HG03442 (cell line): ENCODE results near the gene METTL26.

ENCODE experiments used
- ATAC-seq: cut with Tn5 transposase; IDR thresholded peaks from one replicate; pipeline ENCODE4 v1.9.1; 2021; ENCODE audit warnings: mild to moderate bottlenecking, moderate library complexity; ENCODE audit not compliant: unreplicated experiment

The METTL26 gene

DNA sequence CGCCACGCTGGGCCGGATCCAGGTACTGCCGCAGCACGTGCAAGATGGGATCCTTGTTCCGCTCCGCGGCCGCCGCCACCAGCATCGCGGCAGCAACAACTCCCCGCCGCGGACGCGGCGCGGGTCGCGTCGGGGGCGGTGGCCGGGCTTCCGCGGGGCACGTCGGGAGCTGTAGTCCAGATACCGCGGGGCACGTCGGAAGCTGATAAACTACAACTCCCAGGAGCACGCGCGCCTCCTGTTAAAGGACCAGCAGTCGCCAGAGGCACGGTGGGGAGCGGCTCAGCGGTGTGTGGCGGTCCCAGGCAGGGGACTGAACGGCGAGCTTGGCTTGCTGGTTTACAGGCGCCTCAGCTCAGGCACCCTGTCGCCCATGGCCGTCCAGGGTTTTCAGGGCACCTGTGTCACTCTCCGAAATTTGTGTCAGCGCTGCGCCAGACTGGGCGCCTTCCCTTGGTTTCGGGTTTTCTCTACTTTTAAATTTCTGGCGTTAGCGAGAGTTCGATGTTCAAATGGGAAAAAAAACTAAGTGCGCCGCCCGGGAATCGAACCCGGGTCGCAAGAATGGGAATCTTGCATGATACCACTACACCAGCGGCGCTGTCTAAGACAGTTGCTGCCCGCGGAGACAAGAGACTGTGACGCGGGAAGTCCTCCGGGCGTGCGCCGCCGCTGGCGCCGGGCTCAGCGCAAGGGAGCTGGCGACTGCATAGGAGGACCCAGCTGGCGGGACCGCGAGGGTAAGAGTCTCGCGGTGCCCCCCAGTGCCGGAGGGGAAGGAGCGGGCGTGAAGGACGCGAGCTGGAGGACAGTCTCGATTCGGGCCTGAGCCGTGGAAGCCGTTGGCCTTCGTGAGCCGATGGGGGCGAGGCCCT lies at the start of gene METTL26:
Gene METTL26, minus strand, starts transcription at position 100 of the 875 bp plus-strand sequence. Its CDS starts 15 bp downstream, at position 85.
- ATAC-seq: peak; percentile 63

DNA sequence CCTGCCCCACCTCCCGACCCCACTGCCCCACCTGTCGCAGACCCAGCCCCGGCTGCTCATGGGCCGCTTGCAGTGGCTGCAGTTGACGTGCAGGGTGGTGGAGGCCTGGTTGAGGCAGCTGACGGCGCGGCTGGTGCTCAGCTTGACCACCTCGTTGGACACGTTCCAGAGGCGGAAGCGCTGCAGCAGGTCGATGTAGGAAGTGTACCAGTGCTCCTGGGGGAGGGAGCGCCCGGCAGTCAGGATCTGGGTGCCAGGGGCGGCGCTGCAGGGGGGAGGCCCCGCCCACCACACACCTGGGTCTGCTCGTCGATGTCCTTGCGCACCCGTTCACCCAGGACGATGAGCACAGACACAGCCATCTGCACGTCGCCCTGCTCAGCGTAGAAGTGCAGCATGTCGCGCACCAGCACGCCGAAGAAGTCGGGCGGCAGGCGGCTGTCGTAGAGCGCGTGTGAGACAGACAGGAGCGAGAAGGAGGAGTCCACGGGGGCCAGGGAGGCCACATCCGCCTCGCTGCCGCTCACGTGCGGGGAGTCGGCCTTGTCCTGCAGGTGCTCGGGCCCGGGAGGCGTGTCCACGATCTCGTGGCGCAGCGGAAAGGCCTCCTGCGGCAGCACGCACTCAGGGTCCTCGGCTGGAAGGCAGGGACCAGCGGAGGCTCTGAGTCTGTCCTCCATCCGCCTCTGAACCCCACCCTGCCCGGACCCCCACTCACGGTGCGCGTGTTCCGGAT lies 49.0 kb upstream of the METTL26 start:
- no peak for ATAC-seq

DNA sequence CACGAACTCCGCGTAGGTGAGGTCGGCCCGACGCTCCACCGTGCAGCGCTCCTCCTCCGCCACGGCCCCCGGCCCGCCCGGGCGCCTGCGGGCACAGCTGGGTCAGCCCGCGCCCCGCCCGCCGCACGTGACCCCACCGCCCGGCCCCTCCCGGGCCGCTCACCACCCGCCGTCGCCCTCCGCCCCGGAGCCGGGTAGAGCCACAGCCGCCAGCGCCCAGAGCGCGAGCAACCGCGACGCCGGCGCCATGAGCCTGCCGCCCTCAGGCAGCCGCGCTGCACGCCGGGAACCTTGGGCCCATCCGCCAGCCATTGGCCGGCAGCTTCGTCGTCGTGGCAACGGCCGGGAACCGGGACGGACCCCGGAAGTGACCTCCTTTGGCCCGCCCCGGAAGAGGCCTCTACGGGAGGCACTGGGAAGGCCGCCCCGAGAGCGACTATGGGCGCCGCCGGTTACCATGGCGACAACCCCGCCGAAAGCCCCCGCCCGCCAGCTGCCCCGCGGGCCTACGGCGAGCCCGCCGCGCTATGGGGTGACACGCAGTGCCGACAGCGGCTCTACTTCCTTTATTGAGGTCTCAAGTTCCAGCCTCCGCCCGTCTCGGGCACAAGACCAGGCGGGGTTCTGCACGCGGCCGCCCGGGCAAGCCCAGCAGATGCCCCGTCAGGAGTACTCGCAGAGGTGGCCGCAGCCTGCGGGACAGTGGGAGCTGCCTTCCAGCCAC lies 48.1 kb upstream of the METTL26 start, which contains the start of gene JMJD8:
Gene JMJD8, minus strand, starts transcription at position 264 of the 724 bp plus-strand sequence. Its CDS starts 15 bp downstream, at position 249.
- ATAC-seq: peak; percentile 56

DNA sequence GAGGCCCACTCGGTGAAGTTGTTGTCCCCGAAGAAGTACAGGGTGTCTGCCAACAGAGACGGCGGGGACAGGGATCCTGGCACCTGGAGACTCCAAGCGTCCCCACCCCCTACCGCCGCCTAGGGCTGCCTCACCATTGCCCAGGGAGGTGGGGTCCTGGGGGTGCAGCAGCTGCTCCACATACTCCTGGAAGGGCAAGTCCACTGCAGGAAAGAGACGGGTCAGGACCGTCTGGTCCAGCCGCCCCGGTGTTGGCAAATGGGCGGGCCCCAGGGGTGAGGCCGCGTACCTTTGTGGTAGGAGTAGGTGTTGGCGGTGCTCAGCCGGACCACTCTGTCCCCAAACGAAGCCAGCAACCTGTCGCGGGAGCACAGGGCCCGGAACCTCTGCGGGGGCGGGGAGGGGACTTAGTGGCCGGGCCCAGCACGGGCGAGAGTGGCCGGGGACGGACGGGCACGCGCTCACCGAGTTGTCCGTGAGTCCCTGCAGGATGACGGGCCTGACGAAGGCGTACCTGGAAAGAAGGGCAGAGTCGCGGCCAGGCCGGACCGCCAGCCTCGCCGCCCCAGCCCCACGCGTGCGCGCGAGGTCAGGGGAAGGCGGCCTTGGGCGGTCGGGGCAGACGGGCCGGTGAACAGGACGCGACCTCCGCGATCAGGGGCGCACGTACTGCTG lies 47.4 kb upstream of the METTL26 start:
- ATAC-seq: no peak

DNA sequence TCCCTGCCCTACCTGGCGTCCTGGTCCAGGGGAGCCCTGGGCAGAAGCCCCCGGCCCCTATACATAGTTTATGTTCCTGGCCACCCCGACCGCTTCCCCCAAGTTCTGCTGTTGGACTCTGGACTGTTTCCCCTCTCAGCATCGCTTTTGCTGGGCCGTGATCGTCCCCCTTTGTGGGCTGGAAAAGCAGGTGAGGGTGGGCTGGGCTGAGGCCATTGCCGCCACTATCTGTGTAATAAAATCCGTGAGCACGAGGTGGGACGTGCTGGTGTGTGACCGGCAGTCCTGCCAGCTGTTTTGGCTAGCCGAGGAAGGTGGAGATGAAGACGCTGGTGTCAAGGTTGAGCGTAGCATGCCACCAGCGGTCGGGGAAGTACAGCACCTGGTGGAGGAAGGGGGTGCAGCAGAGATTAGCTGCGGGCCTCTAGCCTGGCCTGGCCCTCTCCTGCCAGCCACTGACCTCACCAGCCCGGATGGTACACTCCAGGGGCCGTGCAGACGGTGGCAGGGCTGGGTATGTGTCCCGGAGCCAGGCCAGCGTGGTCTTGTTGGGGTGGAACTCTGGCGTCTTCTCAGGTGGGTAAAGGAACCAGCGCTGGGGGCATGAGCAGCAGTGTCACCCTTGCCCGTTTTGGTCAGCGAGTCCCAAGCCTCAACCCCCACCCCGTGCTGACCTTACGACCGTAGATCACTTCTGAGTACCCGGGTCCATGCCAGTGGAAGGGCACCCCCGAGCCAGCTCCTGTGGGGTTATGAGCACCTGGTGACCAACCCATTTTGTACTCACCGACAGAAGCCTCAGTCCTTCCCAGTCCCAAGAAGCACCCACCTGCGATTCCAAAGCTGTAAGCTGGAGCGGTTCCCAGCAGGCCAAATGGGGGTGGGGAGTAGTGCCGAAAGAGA lies 46.6 kb upstream of the METTL26 start:
- no peak for ATAC-seq

- no peak for ATAC-seq
Observed at GRCh38 chr16:681746-682427, 45.8 kb upstream of the METTL26 start.

DNA sequence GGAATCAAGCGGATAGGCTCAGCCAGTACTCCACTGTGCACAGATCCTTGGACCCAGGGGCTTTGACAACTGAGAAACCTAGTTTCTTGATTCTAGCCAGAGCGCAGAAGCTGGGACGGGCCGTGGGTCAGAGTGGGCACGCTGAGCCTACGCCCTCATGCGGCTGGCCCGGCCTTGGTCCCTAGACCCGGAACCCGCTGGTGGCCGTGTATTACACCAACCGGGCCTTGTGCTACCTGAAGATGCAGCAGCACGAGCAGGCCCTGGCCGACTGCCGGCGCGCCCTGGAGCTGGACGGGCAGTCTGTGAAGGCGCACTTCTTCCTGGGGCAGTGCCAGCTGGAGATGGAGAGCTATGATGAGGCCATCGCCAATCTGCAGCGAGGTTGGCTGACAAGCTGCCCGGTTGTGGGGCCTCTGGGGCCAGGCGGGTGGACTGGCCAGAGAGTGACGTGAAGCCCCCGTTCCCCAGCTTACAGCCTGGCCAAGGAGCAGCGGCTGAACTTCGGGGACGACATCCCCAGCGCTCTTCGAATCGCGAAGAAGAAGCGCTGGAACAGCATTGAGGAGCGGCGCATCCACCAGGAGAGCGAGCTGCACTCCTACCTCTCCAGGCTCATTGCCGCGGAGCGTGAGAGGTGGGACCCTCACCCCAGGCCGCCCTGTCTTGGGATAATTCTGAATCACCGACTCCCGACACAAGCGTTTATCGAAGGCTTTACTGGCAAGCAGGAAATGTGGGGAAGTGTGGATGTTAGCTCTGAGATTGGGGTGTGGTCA lies 45.1 kb upstream of the METTL26 start:
- no peak for ATAC-seq

DNA sequence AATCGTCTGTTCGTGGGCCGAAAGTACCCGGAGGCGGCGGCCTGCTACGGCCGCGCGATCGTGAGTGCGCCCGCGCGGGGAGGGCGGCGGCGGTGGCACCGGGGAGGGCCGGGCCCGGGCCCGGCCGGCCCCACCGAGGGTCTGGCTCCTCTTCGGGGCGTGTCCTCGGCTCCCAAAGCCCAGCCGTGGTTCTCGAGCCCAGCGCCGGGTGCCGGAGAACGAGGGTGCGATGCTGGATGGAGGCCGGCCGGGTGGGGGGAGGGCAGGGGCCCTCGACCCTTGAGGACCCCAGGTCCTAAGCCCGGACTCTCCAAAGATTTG lies 44.5 kb upstream of the METTL26 start:
- ATAC-seq: no peak

GRCh38 chr16:679814-680624 lies 43.9 kb upstream of the METTL26 start, which contains the start of gene STUB1:
Gene STUB1 (plus strand): TSS chr16:680410. CDS start chr16:680526, 116 bp downstream.
- ATAC-seq: peak; percentile 33

- ATAC-seq: no peak
Observed at GRCh38 chr16:678858-679813, 43.0 kb upstream of the METTL26 start.

- no peak for ATAC-seq
Observed at GRCh38 chr16:678209-678857, 42.2 kb upstream of the METTL26 start.

DNA sequence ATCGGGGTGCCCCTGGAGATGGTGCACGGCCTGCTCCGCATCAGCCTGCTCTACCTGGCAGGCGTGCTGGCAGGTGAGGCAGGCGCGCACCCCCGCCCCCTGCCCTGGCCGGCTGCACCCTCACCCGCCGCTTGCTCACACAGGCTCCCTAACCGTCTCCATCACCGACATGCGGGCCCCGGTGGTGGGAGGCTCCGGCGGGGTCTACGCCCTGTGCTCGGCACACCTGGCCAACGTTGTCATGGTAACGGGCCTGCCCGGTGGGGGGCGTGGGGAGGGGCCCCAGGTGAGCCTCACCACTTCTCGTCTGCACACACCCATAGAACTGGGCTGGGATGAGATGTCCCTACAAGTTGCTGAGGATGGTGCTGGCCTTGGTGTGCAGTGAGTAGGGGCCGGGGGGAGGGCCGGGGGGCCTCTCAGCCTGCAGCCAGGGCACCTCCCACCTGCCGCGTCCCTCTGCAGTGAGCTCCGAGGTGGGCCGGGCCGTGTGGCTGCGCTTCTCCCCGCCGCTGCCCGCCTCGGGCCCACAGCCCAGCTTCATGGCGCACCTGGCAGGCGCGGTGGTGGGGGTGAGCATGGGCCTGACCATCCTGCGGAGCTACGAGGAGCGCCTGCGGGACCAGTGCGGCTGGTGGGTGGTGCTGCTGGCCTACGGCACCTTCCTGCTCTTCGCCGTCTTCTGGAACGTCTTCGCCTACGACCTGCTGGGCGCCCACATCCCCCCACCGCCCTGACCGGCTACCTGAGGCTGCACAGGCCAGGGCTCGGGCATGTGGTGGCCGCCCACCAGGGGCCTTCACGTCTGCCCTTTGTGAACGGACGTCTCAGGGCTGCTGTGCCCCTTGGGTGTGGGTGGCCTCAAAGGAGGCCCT lies 41.4 kb upstream of the METTL26 start:
- no peak for ATAC-seq

DNA sequence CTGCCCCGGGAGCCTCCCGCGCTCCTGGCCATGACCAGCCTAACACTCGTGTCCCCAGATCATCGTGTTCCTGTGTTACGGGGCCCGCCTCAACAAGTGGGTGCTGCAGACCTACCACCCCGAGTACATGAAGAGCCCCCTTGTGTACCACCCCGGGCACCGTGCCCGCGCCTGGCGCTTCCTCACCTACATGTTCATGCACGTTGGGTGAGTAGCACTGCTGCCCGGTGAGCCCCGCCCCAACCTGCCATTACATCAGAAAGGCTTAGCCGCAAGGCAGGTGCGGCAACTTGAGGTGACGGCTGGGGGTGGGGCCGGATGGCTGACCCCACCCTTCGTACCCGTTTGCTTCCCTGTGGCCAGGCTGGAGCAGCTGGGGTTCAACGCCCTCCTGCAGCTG lies 40.8 kb upstream of the METTL26 start:
- ATAC-seq: no peak

DNA sequence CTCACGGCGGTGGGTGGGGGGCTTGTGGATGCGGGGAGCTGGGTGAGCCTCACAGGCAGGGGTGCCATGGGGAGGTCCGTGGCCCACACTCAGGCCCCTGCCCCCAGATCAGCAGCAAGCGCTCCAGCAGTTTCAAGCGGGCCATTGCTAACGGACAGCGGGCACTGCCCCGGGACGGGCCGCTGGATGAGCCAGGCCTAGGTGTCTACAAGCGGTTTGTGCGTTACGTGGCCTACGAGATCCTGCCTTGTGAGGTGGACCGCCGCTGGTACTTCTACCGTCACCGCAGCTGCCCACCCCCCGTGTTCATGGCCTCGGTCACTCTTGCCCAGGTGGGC lies 40.4 kb upstream of the METTL26 start:
- ATAC-seq: no peak
